Activated T-cell treated with anti-CD3 and anti-CD28 coated beads, Interleukin-2, amount 50 U/mL, for 48 hours (primary cell): ENCODE measurements around the gene ZDHHC22.
"Not testable (repeated sequence)": the region's sequence is repeated elsewhere in the genome, so short reads cannot be mapped to it uniquely, and the experiment has no call there.

Experiments
- DNase-seq, 2 experiments: peaks; one replicate each; pipeline ENCODE4 v3.0.0-alpha.2; 2020

Gene ZDHHC22, protein sequence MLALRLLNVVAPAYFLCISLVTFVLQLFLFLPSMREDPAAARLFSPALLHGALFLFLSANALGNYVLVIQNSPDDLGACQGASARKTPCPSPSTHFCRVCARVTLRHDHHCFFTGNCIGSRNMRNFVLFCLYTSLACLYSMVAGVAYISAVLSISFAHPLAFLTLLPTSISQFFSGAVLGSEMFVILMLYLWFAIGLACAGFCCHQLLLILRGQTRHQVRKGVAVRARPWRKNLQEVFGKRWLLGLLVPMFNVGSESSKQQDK

DNA sequence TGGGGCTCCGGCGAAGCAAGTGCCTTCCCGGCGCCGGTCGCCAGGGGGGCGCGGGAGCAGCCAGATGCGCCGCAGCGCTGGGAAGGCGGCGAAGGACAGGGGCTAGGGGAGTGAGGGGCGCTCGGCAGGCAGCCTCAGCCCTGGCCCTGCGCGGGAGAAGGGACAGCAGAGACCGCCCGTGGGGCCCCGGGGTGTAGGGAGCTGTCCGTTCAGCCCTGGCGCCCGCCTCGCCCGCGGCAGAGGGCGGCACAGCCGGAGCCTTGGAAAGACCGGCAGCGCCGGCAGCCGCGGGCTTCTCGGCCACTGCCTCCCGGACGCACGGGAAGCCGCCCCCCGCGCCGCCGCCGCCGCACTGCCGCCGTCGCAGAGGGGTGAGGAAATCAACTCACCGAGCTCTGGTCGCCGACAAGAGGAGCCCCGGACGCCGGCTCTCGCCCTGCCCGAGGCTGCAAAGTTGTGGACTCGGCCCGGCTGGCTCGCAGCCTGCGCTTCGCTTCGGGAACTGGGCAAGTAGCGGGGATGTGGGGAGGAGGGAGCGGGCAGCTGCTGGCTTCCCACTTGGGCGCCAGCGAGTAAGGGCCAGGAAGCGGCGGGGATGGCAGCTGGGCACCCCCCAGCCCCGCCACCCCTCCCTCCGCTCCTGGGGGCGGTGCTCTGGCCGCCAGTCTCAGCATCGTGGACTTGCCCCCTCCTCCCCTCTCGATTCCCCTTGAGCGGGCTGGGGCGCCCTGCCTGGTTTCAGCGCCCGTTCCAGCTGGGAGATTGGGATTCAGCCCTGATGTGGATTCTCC, at the start of gene ZDHHC22:
Gene ZDHHC22 (minus strand): TSS at position 578 of the 791 bp plus-strand sequence. CDS start 2,053 bp downstream, outside the sequence.
- peak; percentile 46 to 54 for DNase-seq

DNA sequence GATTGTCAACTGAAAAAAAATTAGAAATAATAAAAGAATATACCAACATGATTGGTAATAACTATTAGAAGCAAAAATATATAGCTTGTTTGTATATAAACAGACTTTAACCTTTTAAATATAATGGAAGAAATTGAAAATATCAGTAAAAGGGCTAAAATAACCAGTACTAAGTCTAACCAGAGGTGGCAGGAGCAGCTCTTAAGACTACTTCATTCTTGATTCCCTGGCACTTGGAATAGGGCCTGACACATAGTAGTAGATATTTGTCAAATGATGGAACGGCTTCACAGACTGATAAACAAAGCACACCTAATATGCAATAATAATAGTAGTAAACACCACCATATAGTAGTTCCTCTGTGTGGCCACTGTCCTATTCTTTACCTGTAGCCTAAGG, 49.4 kb upstream of the ZDHHC22 start:
- no peak for DNase-seq

DNA sequence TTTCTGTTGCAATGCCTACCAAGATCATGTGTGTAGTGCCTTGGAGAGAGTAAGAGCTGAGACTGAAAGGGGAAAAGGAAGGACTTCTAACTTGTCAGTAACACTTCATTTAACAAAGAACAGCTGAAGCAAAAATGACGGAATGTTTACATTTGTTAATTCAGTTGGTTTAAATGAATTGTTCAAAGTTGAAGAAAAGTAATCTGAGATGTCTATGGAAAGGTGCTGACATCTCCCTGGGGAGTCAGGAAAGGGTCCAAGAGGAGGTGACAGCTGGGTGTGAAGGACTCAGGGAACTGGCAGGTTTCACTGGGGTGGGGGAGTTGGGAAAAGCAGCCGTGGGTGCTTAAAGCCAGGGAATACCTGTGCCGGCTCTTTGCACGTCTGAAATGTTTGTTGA, 47.9 kb upstream of the ZDHHC22 start:
- no peak for DNase-seq

DNA sequence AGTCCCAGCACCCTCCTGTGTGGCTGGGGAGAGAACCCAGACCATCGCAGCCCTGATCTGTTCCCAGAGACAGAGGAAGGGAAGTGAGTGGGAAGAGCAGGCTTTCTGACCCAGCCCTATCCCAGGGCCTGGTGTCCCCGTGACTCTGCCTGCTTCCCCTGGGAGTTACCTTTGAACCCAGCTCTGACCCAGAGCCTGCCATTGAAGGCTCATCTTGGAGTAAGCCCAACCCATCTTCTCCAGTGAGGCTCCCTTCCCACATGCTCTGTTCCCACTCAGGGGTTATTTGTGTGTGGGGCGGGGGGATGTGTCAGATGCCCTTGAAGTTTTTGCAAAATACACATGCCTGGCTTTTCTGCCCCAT, 46.0 kb upstream of the ZDHHC22 start:
- DNase-seq: no peak

DNA sequence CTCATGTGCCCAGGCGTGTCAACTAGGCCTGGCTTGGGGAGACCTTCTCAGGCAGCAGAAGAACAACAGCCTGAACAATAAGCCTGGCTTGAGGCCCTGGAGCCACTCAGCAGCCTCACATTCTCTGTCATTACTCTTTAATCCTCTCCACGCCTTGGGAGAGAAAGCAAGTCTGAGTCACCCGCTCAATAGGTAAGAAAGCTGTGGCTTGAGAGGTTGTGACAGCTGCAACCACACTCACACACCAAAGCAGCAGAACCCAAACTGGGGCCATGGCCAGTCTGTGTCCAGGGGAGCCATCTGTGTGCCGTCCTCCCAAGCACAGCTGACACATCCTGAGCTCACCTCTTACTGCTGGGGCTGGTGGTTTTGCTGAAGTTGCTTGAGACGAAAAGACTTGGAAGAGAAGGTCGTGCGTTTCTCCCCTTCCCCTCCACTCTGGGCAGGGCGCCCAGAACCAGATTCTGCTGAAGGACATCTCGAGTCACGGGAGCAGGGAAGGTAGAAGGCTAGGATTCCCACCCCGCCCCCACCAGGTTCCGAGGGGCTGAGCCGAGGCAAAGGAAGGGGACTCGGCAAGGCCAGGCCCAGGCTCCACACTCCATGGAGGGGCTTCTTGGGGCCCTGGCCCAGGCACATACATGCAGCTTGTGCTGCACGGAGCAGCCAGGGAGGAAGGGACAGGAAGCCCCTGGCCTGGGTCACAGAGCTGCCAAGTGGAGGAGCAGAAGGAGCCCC, 45.5 kb upstream of the ZDHHC22 start:
- DNase-seq: no peak

DNA sequence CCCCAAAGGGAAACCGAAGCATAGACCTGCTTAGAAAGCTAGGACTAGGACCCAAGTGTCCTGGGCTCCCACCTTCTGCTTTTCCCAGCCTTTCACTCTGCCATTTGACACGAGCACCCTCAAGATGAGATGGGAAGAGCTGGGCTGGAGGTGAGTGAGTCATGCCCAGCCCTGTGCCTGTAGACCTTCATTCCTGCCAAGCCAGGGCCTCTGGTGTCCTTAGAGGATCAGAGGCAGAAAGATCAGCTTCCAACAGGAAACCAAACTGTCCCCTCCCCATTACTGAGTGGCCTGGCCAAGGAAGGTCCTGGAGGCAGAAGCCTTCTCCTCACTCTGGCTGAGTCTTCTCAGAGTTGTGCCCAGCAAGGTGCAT, 43.5 kb upstream of the ZDHHC22 start:
- no peak for DNase-seq

DNA sequence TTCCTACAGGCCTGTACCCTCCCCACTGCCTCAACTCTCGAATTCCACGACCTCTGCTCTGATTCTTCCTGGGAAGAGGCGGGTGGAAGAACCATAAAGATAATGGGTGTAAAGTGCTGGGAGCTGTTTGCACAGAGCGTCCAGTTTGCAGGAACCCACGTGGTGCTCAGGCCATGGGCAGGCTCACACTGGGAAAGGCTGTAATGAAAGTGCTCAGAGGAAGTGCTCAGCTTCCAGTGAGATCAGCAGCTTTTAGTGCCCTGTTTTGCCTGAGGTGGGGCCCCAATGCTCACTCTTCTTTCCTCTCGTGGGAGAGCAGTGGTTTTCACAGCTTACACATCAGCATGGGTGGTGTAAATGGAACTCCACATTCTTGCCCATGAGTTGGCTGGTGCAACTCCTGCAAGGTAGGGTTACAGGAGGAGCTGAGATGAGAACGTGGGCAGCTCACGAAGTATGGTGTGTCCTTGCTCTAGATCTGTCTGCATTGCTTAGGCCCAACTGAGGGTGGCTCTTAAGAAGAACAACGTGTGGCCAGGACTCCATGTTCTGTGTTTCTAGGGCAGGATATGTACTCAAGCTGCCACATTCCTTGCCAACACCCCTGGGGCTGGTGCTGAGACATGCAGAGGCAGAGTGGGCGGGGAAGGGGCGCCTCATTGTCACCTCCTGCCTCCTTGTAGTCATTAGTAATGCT, 43.0 kb upstream of the ZDHHC22 start:
- DNase-seq: peak in 1 of 2 experiments; percentile 32

DNA sequence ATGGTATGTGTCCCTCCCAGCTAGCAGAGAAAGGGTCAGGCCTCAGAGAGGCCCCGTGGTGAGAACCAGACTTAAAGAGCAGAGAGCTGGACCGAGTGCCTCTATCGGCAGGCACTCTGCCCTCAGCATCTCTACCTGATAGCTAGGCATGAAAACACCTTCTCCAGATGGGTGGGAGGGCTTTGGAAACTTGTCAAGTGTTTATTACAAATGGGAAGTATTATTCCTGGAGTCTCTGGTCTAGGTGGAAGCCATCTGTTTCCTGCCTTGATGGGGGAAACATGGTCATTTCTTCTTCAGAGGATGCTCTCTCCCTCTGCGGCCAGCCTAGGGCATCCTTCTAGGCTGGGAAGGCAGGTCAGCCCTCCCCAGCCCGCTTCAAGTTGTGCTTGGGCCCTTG, 42.3 kb upstream of the ZDHHC22 start:
- DNase-seq: no peak

DNA sequence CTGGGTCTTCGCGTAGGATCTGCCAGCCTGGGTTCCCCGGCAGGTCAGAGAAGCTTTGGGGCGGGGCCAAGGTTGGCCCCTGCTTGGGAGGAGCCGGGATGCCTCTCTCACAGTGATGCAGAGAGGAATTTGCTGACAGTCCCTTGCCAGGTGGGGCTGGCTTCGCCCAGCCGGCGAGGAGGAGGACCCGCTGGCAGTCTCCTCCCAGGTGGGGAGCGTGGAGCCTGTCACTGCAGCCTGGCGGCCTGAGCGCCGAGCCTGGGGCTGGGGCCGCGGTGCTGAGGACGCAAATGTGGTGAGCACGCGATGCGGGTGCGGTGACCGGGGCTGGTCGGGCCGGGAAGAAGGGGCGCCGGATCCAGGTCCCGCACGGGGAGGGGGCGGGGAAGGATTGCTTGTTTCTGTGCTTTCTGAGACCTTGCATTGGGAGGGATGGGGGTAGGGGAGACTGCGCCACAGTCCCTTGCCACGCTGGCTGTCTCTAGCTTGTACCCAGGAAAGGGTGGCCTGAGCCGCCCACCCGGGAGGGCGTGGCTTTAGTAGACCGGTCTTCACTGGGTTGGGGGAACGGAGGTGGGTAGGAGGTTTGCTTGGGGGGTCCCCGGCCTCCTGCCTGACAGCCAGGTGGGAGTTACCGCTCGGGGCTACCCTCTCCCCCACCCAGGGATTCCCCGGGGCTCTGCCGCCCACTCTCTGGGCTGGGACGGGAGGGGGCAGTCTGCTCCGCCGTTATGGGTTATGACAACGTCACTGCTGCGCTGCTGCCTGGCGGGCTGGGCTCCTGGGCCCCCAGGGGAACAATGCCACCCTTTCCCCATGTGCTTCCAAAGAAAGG, 40.2 kb upstream of the ZDHHC22 start, which contains the start of gene TMEM63C:
Gene TMEM63C (plus strand): TSS at position 196 of the 835 bp plus-strand sequence. CDS start 37,016 bp downstream, outside the sequence.
- DNase-seq: peak; percentile 72 to 82

DNA sequence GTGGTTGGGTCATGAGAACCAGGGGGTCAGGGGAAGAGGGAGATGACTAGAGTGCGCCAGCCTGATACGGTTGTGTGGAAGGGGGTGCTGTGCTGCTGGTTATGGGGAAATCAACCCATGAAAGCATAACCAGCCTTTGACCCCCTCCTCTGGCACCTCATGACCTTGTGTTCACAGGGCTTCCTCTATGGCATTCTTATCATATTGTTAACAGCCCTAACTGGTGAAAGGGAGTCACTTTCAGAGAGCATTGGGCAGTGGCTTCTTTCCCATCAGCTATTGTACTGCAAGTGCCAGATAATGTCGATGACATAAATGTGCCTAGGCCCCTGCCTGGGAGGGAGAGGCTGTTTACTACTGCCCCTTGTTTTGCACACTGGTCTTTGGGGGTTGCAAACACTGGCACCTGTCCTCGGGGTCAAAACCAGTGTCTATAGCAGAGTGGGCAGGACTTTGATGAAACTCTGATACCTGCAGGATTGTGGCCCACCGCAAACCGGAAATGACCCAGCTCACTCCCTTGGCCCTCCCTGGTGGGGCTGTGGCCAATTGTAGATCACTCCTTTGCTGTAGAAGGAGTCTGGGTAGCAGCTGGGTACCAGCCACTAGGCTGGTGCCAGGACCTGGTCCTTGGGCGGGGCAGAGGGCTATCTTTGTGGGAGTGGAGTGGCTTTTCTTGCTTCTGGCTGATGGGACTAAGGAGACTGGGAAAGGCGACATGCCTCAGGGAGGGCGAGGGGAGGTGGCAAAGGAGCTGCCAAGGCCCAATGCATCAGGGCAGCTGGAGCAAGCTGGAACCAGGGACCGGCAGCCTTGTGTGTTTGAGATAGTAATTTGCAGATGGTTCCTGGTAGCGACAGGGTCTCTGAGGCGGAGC, 39.4 kb upstream of the ZDHHC22 start:
- no peak for DNase-seq

DNA sequence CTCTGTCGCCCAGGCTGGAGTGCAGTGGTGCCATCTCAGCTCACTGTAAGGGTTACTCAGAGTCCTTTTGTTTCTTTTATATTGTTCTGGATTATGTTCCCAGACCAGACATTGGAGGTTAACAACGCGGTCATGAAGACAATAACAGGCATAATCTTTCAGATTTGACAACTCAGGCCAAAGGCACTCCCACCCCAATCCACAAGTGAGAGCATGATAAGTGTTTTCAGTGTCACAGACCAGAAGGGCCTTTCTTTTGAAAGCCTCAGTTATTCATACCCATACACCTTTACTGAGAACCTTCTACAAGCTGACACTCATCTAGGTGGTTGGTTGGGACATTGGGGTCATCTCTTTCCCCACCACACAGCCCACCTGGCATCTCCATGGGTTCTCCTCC, 37.1 kb upstream of the ZDHHC22 start:
- no peak for DNase-seq

DNA sequence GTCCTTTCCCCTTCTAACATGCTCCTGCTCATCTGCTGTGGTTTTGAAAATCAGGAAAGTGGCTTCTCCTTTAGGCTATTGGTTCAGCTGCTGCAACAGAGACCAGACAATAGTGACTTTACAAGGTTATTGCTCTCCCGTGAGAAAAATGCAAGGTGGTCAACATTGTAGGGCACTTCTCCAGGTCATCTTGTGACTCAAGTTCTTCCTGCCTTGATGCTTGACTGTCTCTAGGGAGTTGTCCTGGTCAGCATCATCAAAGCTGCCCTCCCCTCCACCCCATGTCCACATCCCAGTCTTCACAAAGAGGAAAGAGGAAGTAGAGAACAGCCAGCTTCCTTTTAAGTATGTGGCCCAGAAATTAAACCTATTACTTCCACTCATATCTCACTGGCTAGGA, 36.1 kb upstream of the ZDHHC22 start:
- no peak for DNase-seq

DNA sequence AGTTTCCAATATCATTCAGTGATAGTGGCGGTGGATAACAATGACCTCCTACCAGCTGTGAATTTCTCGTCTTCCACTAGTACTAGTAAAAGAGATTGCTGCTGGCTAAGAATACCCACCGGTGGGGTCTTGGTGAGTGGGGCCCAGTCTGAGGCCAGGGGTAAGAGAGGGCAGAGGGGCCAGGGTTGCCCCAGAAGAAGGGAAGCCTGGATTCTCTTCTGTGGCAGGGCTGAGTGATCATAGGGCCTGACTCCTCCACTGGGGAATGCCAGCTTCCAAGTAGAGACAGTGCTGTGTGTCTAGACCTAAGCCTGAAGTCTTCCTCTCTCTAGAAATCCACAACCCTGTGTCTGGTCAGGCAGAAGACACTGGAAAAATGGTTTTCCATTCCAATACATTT, 34.3 kb upstream of the ZDHHC22 start:
- DNase-seq: no peak

DNA sequence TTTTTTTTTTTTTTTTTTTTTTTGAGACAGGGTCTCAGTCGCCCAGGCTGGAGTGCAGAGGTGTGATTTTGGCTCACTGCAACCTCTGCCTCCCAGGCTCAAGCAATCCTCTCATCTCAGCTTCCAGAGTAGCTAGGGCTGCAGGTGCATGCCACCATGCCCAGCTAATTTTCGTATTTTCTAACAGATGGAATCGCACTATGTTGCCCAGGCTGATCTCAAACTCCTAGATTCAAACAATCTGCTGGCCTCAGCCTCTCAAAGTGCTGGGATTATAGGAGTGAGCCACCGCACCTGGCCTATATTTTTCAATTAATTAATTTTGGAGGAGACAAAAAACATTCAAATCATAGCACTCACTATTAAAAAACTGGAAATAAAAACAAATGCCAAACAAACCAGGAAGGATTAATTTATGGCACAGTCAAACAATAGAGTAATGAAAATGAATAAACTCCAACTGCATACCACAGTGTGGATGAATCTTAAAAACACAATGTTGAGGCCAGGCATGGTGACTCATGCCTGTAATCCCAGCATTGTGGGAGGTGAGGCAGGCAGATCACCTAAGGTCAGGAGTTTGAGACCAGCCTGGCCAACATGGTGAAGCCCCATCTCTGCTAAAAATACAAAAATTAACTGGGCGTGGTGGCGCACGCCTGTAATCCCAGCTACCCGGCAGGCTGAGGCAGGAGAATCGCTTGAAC, 32.5 kb upstream of the ZDHHC22 start:
- DNase-seq: not testable (repeated sequence)

DNA sequence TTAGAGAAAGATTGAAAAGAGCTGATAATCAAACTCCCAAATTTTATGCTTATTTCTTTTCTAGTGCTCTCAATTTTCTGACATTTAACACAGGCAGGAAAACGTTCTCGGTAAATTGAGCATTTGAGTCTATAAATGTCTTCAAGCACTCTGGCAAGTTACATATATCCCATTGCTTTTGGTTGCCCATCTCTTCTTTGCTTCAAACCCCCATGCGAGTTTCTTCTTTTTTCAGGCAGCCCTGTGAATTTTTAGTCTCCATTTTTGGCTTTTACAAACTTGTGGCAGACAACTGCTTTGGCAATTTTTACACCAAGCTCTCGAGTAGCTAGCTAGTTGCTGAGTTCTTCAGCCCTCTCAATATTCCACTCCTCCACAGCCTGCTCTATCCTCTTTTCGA, 31.3 kb upstream of the ZDHHC22 start:
- no peak for DNase-seq

DNA sequence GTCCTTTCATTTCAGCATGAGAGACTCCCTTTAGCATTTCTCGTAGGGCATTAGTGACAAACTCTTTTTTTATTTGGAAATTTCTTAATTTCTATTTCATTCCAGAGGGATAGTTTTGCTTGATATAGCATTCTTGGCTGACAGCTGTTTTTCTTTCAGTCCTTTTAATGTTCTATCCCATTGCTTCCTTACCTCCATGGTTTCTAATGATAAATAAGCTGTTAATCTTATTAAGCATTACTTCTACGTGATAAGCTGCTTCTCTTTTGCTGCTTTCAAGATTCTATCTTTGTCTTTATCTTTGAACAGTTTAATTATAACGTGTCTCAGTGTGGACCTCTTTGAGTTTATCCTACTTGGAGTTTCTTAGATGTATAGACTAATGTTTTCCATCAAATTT, 28.5 kb upstream of the ZDHHC22 start:
- no peak for DNase-seq

DNA sequence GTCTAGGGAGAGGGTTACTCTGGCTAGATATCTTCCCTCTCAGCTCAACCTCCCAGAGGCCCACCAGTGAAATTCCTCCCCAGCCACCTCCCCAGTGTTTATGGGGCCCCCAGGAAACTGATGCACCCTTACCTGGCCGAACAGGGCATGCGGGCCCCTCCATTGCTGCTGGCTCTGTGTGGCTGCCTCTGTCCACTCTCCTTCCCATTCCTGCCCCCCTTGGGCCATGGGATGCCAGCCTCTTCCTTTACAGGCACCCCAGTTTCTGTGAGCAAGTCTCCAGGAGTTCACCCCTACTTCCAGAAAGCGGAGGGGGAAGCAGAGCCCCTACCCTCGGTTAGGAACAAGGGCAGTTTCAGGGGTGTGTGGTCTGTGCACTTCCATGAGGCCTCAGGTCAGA, 19.4 kb upstream of the ZDHHC22 start:
- no peak for DNase-seq

DNA sequence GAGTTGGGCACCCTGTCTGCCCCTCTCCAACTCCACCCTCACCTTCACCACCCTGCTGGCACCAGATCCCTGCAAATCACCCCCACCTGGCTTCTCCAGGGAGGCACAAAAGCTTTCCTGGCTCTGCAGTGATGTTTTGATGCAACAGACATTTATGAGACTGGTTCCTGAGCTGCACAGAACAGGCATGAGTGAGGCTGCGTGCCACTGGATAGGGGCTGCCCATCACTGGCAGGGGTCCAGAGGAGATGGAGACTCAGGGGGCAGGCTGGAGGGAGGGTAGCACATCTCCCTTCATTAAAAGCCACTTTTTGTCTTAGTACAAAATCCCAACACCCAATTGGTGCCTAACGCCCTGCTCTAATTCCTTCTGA, 17.3 kb upstream of the ZDHHC22 start:
- no peak for DNase-seq

DNA sequence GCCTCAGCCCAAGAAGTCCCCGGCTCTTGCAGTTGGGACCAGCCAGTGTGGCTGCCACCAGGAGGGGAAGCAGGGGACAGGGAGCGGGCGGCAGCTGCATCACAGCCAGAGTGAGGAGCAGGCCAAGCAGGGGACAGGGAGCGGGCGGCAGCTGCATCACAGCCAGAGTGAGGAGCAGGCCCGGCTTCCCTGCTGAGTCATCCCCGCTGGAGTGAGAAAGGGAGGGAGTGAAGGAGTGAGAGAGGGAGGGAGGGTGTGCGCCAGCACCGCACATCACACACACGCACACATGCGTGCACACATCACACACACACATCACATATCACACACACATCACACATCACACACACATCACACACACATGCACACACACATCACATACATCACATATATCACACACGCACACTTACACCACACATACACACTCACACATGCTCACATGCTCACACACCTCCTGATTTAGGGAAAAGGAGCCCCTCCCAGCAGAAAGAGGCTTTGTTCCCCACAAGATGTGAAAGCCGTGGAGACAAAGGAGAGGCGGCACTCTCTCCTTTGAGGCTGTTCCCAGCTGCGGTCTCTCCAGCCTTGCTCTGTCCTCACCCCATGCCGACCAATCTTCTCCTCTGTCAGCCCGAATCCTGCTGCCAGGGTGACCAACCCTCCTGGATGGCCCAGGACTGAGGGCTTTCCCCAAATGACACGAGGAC, 16.7 kb upstream of the ZDHHC22 start:
- DNase-seq: no peak

DNA sequence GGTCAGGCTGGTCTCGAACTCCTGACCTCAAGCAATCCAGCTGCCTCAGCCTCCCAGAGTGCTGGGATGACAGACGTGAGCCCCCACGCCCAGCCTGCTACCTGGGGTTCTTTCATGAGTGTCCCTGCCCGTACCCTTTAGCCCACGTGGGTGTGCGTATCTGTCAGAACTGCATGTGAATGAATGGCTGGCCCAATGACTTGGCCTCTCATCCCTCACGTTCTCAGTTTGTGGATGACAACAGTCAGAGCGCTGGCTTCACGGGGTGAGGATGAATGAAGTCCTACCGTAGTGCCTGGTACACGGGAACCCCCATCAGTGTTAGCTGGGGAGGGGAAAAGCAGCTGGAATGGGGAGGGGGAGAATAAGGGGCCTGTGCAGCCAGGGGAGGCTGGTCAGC, 16.1 kb upstream of the ZDHHC22 start:
- DNase-seq: no peak
